Bronchial epithelial cell (primary cell): Measurements from ENCODE around the gene CBFA2T2. TPM values are rescaled to one million over a fixed set of nuclear protein-coding genes. Genes with fewer than 3 reads are reported as not detected.

Source experiments
- DNase-seq: peaks from one replicate; pipeline ENCODE4 v3.0.0-alpha.2; 2010; ENCODE audit warnings: low read depth
- FAIRE-seq: peaks from 2 replicates; lab custom pipeline; 2011; peaks lifted over from hg19 to GRCh38; lab: Jason Lieb, UNC
- H3K27me3 ChIP-seq: 2 replicates; pipeline ENCODE4 v1.5.1; 2011; ENCODE audit warnings: low read length; ENCODE audit not compliant: control insufficient read depth, insufficient read depth
- H3K36me3 ChIP-seq: 2 replicates; pipeline ENCODE4 v1.5.1; 2011; ENCODE audit warnings: low read length; ENCODE audit not compliant: control insufficient read depth, insufficient read depth
- H3K4me3 ChIP-seq: 2 replicates; pipeline ENCODE4 v1.5.1; 2011; ENCODE audit warnings: mild to moderate bottlenecking, low read depth, low read length, control low read depth
- total RNA-seq: library from RNA; depleted of rRNA; stranded (reverse); fragments of >200 nt; gene quantifications from 2 replicates; pipeline ENCODE4 v1.2.1, GENCODE V29; 2014
- TF ChIP-seq, protein P1 (sequence below): IDR thresholded peaks from 2 replicates; pipeline ENCODE4 v1.5.1; 2011; ENCODE audit warnings: mild to moderate bottlenecking, moderate library complexity, low read length, control low read depth, inconsistent platforms; ENCODE audit not compliant: insufficient read depth, severe bottlenecking

CBFA2T2 gene
- total RNA-seq, 1 donor from 2014 or later = 5.3 TPM

GRCh38 chr20:33561692-33562601 lies 72.1 kb downstream of the CBFA2T2 start:
- no peaks in the 10 kb centered on the region for H3K36me3 ChIP-seq
- no peaks in the 10 kb centered on the region for H3K27me3 ChIP-seq
- TF ChIP-seq, protein P1, sequence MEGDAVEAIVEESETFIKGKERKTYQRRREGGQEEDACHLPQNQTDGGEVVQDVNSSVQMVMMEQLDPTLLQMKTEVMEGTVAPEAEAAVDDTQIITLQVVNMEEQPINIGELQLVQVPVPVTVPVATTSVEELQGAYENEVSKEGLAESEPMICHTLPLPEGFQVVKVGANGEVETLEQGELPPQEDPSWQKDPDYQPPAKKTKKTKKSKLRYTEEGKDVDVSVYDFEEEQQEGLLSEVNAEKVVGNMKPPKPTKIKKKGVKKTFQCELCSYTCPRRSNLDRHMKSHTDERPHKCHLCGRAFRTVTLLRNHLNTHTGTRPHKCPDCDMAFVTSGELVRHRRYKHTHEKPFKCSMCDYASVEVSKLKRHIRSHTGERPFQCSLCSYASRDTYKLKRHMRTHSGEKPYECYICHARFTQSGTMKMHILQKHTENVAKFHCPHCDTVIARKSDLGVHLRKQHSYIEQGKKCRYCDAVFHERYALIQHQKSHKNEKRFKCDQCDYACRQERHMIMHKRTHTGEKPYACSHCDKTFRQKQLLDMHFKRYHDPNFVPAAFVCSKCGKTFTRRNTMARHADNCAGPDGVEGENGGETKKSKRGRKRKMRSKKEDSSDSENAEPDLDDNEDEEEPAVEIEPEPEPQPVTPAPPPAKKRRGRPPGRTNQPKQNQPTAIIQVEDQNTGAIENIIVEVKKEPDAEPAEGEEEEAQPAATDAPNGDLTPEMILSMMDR = no peak
- FAIRE-seq = no peak
- peak; percentile 94 for DNase-seq
- no peak overlapping the region for H3K4me3 ChIP-seq

DNA sequence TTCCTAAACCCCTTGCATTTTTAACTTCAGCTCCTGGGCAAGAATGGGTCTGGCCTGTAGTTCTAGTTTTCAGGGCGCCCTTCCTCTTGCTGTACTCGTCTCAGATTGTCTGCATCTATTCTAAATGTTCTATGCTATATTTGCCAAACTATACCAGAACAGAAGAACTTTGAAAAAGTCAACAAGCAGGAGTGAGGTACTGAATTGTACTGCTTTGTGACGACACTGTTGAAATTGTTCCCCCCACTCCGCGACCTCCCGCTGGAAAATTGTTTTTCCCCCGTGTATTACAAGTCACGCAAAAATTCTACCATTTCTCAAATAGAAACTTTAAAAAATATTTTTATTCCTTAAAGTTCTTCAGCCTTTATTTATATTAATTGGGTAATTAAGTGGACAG lies 73.9 kb downstream of the CBFA2T2 start:
- H3K36me3 ChIP-seq = no peaks in the 10 kb centered on the region
- H3K27me3 ChIP-seq = no peaks in the 10 kb centered on the region
- H3K4me3 ChIP-seq = no peak overlapping the region
- no peak for DNase-seq
- no peak for FAIRE-seq
- TF ChIP-seq, protein P1 = no peak

- no peak for FAIRE-seq
- Histone ChIP-seq H3K4me3 (no peak overlapping the region), H3K36me3 (no peaks in the 10 kb centered on the region), H3K27me3 (no peaks in the 10 kb centered on the region)
- TF ChIP-seq, protein P1 = no peak
- DNase-seq = no peak
Measured at GRCh38 chr20:33566781-33567603, 77.1 kb downstream of the CBFA2T2 start.

- no peak overlapping the region for H3K4me3 ChIP-seq
- H3K27me3 ChIP-seq = no peaks in the 10 kb centered on the region
- DNase-seq (no peak), FAIRE-seq (no peak)
- no peaks in the 10 kb centered on the region for H3K36me3 ChIP-seq
- TF ChIP-seq, protein P1 = no peak
Measured at GRCh38 chr20:33567949-33568348, 78.1 kb downstream of the CBFA2T2 start.

DNA sequence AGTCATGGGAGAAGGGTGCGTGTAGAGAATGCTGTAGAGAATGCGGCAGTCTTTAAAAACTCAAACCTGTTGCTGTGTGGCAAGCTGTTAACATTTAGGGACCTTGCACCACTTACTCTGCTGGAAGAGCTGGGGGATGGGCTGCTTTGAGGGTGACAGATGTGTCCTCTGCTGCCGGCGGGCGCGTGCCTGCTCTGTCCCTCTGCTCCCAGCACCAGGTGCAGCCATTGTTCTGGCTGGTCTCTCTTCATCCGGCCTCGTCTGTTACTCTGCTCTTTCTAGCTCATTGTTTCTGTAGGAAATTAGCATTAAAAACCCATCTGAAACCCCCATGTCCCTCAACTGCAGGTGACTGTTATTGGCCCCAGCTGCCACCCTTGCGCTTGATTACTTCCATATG lies 78.5 kb downstream of the CBFA2T2 start:
- Histone ChIP-seq H3K36me3 (no peaks in the 10 kb centered on the region), H3K27me3 (no peaks in the 10 kb centered on the region), H3K4me3 (no peak overlapping the region)
- TF ChIP-seq, protein P1 = no peak
- no peak for DNase-seq
- FAIRE-seq = no peak
